ENCODE measurements around the gene RUVBL1. TPM values are rescaled to one million over a fixed set of nuclear protein-coding genes. Genes with fewer than 3 reads are reported as not detected.

RUVBL1 gene
- total RNA-seq, result 76.3 and 84.9 TPM in 2 replicates

DNA sequence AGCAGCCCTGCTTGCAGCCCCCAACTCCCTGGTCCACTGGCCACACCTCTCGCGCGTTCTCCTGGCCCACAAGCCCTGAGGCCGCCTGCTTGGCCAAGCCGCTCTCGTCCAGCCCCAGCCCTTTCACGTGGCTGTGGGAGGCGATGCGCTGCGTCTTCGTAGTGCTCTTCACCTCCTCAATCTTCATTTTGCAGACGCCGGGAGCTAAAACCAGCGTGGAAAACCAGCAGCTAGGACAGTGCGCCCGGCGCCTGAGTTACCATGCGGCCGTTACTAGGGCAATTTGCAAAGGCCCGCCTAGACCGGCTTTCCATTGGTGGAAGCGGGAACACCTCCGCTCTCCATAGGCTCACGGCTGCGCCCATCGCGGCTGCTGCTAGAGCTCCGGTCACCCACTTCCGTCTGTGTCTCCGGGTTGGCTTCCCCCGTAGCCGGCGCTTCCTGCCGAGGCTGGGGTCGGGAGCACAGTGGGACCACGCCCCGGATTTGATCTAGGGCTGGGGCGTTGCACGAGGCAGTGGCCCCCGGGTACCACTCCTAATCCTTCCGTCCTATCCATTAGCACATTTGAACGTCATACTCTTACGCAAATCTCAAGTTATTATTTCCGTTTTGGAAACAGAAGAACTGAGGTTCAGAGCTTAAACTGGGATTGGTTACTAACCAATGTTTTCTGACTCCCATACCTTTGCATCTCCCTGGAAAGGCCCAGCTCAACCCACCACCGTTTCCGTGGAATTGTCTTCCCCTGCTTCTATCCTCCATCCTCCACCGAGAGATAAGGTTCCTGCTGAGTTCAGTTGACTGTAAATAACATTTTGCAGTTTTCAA, at the start of gene RUVBL1:
RUVBL1 (minus strand) TSS at position 275 of the 831 bp plus-strand sequence; CDS start at position 187, 88 bp downstream.

DNA sequence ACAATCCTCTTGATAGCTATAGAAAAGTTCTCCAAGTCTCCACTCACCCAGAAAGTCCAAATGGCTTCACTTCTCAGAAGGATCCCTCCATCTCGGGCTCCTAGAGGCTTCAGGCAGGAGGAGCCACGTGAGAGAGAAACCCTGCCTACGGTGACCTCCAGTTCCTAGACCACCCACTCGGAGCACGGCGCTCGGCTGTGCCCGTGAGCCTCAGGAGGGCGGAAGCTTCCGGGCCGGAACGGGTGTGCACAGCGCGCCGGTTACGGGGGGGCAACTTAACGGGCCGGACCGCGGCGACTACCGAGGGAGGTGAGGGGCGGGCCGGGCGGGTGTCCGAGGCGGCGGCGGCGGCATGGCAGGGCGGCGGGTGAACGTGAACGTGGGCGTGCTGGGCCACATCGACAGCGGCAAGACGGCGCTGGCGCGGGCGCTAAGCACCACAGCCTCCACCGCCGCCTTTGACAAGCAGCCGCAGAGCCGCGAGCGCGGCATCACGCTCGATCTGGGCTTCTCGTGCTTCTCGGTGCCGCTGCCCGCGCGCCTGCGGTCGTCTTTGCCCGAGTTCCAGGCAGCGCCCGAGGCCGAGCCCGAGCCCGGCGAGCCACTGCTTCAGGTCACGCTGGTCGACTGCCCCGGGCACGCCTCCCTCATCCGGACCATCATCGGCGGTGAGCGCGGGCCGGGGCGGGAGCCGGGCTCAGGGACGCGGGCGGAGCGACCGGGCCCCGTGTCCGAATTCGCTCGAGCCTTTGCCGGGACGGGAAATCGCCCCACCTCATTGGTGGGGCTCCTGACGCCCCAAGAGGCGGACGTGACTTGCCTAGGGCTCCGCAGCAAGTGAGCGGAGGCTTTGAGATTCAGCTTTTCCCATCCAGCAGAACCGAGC, 29.8 kb upstream of the RUVBL1 start, which contains the start of gene EEFSEC:
EEFSEC (plus strand) TSS at position 326 of the 886 bp plus-strand sequence; CDS start at position 353, 27 bp downstream.

DNA sequence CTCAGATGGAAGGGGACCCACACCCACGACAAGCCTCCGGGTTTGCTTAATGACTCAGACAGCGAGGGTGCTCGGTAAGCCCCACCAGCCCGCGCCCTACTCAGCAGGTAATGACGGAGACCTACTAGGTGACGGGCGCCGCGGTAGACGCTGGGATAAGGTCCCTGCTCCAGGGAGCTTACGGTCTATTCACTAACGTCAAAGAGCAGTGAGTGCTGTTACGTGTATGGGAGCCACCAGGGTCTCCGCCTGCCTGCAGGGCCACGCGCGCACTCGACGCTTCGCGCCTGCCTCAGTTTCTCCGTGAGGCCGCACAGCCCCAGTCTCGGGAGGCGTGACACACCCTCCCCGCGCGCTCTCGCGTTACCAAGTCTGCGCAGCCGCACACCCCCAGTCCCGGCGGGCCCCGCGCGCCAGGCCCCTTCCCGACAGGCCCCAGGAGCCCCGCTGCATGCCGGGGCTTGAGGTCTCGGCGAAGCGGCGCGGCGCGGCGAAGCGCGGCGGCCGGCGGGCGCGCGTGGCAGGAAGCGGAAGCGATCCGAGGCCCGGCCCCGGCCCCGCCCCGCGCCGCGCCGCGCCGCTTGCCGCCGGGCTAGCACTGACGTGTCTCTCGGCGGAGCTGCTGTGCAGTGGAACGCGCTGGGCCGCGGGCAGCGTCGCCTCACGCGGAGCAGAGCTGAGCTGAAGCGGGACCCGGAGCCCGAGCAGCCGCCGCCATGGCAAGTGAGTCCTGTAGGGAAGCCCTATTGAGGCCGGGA, 71.6 kb downstream of the RUVBL1 start, which contains the start of gene SEC61A1:
SEC61A1 (plus strand) TSS at position 601 of the 758 bp plus-strand sequence; CDS start at position 717, 116 bp downstream.

Small RNA genes lying within 50 kb of the gene (small RNA-seq; reads per million reads assigned to genes)
- gene RNU2-37P (0.56 reads per million), gene RNU6-823P (not detected)

Other genes with a start within 250 kb of the RUVBL1 start
- gene KBTBD12, start 208.6 kb downstream of the RUVBL1 start, total RNA-seq, result not detected in 2 replicates
- gene SEC61A1, start 71.4 kb downstream of the RUVBL1 start, total RNA-seq, result 254 and 260 TPM in 2 replicates
- gene EEFSEC, start 29.7 kb upstream of the RUVBL1 start, total RNA-seq, result 6.8 and 8.6 TPM in 2 replicates

Data from thoracic aorta endothelial cell (primary cell).